ENCODE data around the gene RUFY4. TPM values are rescaled to one million over a fixed set of nuclear protein-coding genes. Genes with fewer than 3 reads are reported as not detected.
A peak's percentile ranks its signal among the peaks of the same experiment; 100 is the strongest.

The RUFY4 gene
- total and polyA plus RNA-seq, 2 of the 13 experiments (the other 11 are each of a cell fraction or from before 2014, with no cell fraction given): not detected

GRCh38 chr2:218130822-218131221 is 61.8 kb downstream of the RUFY4 start:
- H2AFZ ChIP-seq (ENCODE audit: low read length): no peak overlapping the region
- in situ Hi-C loops (cut with HindIII; ENCODE audit: extremely low pct_ligation_motif_present, low pct_unique_long_range_greater_than_20kb): no loop called here
- no peak overlapping the region for H3K4me3 ChIP-seq (replicated peaks in 1 of 3; ENCODE audit: insufficient read depth in 1 of 3, low read depth in 2 of 3, low read length in 3 of 3)
- H3K9ac ChIP-seq (ENCODE audit: insufficient read depth, low read depth, low read length): no peak overlapping the region
- no peaks in the 10 kb centered on the region for H3K36me3 ChIP-seq (replicated peaks in 1 of 2; ENCODE audit: control insufficient read depth in 1 of 2, insufficient read depth in 2 of 2, low read length in 2 of 2)
- H3K79me2 ChIP-seq (ENCODE audit: insufficient read depth, low read length): no peaks in the 10 kb centered on the region
- FAIRE-seq (no peak), DNase-seq (ENCODE audit: low spot score) (no peak), ATAC-seq (no peak)
- BruUV-seq (replicated peaks): no TSS peak
- no peak overlapping the region for H3K27ac ChIP-seq (ENCODE audit: extremely low read length, insufficient read depth, low read length)
- no peaks in the 10 kb centered on the region for H3K9me3 ChIP-seq (ENCODE audit: low read length)
- ChIA-PET CTCF (ENCODE audit: low intra/inter-chr PET ratio, low total read pairs) (no interaction called here), POLR2A (no interaction called here)
- H4K20me1 ChIP-seq (ENCODE audit: insufficient read depth, low read length): no peaks in the 10 kb centered on the region
- TF ChIP-seq SMC3 (IDR thresholded peaks at IDR 0.05; ENCODE audit: low read length) (no peak), MAFK (conservative IDR thresholded peaks at IDR 0.05 in 1 of 2, IDR thresholded peaks at IDR 0.05 in 1 of 2; ENCODE audit: low read length in 2 of 2) (peak; percentile 86 to 93), ZNF253 (CRISPR knock-in tag; IDR thresholded peaks at IDR 0.05; ENCODE audit: borderline replicate concordance) (no peak), MAFF (IDR thresholded peaks at IDR 0.05; ENCODE audit: low read depth, low read length) (peak; percentile 87), ZNF556 (CRISPR knock-in tag; IDR thresholded peaks at IDR 0.05; ENCODE audit: borderline replicate concordance) (no peak)
- H3K4me2 ChIP-seq (ENCODE audit: low read depth, low read length): no peak overlapping the region
- H3K4me1 ChIP-seq (ENCODE audit: insufficient read depth, low read length): no peaks in the 10 kb centered on the region
- intact Hi-C loops (cut with micrococcal nuclease; ENCODE audit: unreplicated experiment): no loop called here
- peaks cover 4 to 48% of the 10 kb centered on the region in 2 experiments; a peak in 4 of 5 replicates for H3K27me3 ChIP-seq (ENCODE audit: control insufficient read depth in 1 of 2, insufficient read depth in 2 of 2, low read length in 2 of 2)

- in situ Hi-C loops (cut with HindIII; ENCODE audit: extremely low pct_ligation_motif_present, low pct_unique_long_range_greater_than_20kb) (no loop called here), intact Hi-C loops (cut with micrococcal nuclease; ENCODE audit: unreplicated experiment) (no loop called here)
- H3K27ac ChIP-seq (ENCODE audit: extremely low read length, insufficient read depth, low read length): no peak overlapping the region
- H3K27me3 ChIP-seq (ENCODE audit: control insufficient read depth in 1 of 2, insufficient read depth in 2 of 2, low read length in 2 of 2): peaks cover 2 to 57% of the 10 kb centered on the region in 2 experiments; a peak in 4 of 5 replicates
- H4K20me1 ChIP-seq (ENCODE audit: insufficient read depth, low read length): no peaks in the 10 kb centered on the region
- ChIA-PET POLR2A (no interaction called here), CTCF (ENCODE audit: low intra/inter-chr PET ratio, low total read pairs) (no interaction called here)
- no peak for FAIRE-seq
- TF ChIP-seq SETDB1 (CRISPR knock-in tag; IDR thresholded peaks at IDR 0.05; ENCODE audit: borderline replicate concordance) (no peak), LBX2 (CRISPR knock-in tag; IDR thresholded peaks at IDR 0.05; ENCODE audit: borderline replicate concordance) (no peak), ZNF841 (CRISPR knock-in tag; IDR thresholded peaks at IDR 0.05; ENCODE audit: borderline replicate concordance) (no peak), MTERF4 (CRISPR knock-in tag; IDR thresholded peaks at IDR 0.05) (no peak), ZFP36 (IDR thresholded peaks at IDR 0.05; ENCODE audit: borderline replicate concordance, low read depth, low read length, partially characterized antibody) (no peak), ZNF619 (CRISPR knock-in tag; IDR thresholded peaks at IDR 0.05) (no peak), NFE2 (CRISPR knock-in tag; IDR thresholded peaks at IDR 0.05) (no peak), CCAR2 (optimal IDR thresholded peaks at IDR 0.05; ENCODE audit: low read depth, low read length) (no peak), ZNF660 (CRISPR knock-in tag; IDR thresholded peaks at IDR 0.05; ENCODE audit: borderline replicate concordance, low read depth) (no peak)
- no peak overlapping the region for H3K4me3 ChIP-seq (replicated peaks in 1 of 3; ENCODE audit: insufficient read depth in 1 of 3, low read depth in 2 of 3, low read length in 3 of 3)
- no peak for DNase-seq (ENCODE audit: low spot score)
- H3K9me3 ChIP-seq (ENCODE audit: low read length): no peaks in the 10 kb centered on the region
- no peak overlapping the region for H3K9ac ChIP-seq (ENCODE audit: insufficient read depth, low read depth, low read length)
- no peak overlapping the region for H2AFZ ChIP-seq (ENCODE audit: low read length)
- no TSS peak for BruUV-seq (replicated peaks)
- ATAC-seq: no peak
- no peaks in the 10 kb centered on the region for H3K4me1 ChIP-seq (ENCODE audit: insufficient read depth, low read length)
- H3K4me2 ChIP-seq (ENCODE audit: low read depth, low read length): no peak overlapping the region
- H3K36me3 ChIP-seq (replicated peaks in 1 of 2; ENCODE audit: control insufficient read depth in 1 of 2, insufficient read depth in 2 of 2, low read length in 2 of 2): no peaks in the 10 kb centered on the region
- no peaks in the 10 kb centered on the region for H3K79me2 ChIP-seq (ENCODE audit: insufficient read depth, low read length)
- 7% methylated on average over 3 of the region's 3 CpGs for WGBS (ENCODE audit: low lambda C conversion rate)
Measured at GRCh38 chr2:218137514-218137913, 68.5 kb downstream of the RUFY4 start.
